CD14-positive monocyte (primary cell): ENCODE data around the gene GIN1. TPM values are rescaled to one million over a fixed set of nuclear protein-coding genes. Genes with fewer than 3 reads are reported as not detected.

Source experiments
- DNase-seq, 3 donors: peaks; one replicate each; pipeline ENCODE4 v3.0.0-alpha.2; 2011 to 2022
- H2AFZ ChIP-seq: 2 replicates; pipeline ENCODE4 v1.6.0; 2012; ENCODE audit warnings: mild to moderate bottlenecking, low read depth, low read length, inconsistent platforms; ENCODE audit not compliant: insufficient read depth, poor library complexity, severe bottlenecking
- H3K27ac ChIP-seq, 2 donors: 1 replicate in 1 of 2; 2 replicates in 1 of 2; pipeline ENCODE4 v1.5.1; 2012 to 2013; ENCODE audit warnings: low read length in 2 of 2, control low read depth in 1 of 2, inconsistent platforms in 1 of 2, low read depth in 1 of 2, mild to moderate bottlenecking in 1 of 2
- H3K27me3 ChIP-seq, 2 donors: one replicate each; pipeline versions ENCODE4 v1.6.0 to v1.6.1; 2011 to 2013; ENCODE audit warnings: low read length in 2 of 2; ENCODE audit not compliant: control insufficient read depth in 2 of 2, insufficient read depth in 2 of 2
- H3K36me3 ChIP-seq, 2 donors: replicated peaks in 1 of 2; 1 replicate in 1 of 2; 2 replicates in 1 of 2; pipeline versions ENCODE4 v1.5.1 to v1.6.1; 2012 to 2013; ENCODE audit warnings: low read length in 2 of 2, control low read depth in 1 of 2, inconsistent platforms in 1 of 2, mild to moderate bottlenecking in 1 of 2; ENCODE audit not compliant: insufficient read depth in 2 of 2, control insufficient read depth in 1 of 2
- H3K4me1 ChIP-seq, 2 donors: 1 replicate in 1 of 2; 2 replicates in 1 of 2; pipeline versions ENCODE4 v1.5.1 to v1.6.1; 2012 to 2013; ENCODE audit warnings: low read length in 2 of 2, control low read depth in 1 of 2, inconsistent platforms in 1 of 2, mild to moderate bottlenecking in 1 of 2, moderate library complexity in 1 of 2; ENCODE audit not compliant: insufficient read depth in 2 of 2, control insufficient read depth in 1 of 2
- H3K4me2 ChIP-seq: replicated peaks from 2 replicates; pipeline ENCODE3; 2012; ENCODE audit warnings: low read length, moderate library complexity, mild to moderate bottlenecking; ENCODE audit not compliant: poor library complexity, severe bottlenecking; ENCODE audit errors: extremely low read depth
- H3K4me3 ChIP-seq, 3 experiments: fragments of 200-600 bp in 1 of 3; sonication (generic) in 1 of 3; replicated peaks in 1 of 3; 1 replicate in 2 of 3; 2 replicates in 1 of 3; pipeline ENCODE4 v1.5.1; 2011 to 2013; ENCODE audit warnings: low read length in 3 of 3, mild to moderate bottlenecking in 3 of 3, control low read depth in 2 of 3, low read depth in 2 of 3, inconsistent platforms in 1 of 3, moderate library complexity in 1 of 3
- H3K79me2 ChIP-seq: 2 replicates; pipeline ENCODE4 v1.6.0; 2012; ENCODE audit warnings: mild to moderate bottlenecking, control low read depth, inconsistent platforms, low read length, moderate library complexity; ENCODE audit not compliant: insufficient read depth
- H3K9ac ChIP-seq: 2 replicates; pipeline ENCODE4 v1.6.0; 2017; ENCODE audit warnings: low read length, mild to moderate bottlenecking; ENCODE audit not compliant: insufficient read depth, poor library complexity, severe bottlenecking
- H3K9me3 ChIP-seq, 2 donors: replicated peaks in 1 of 2; 1 replicate in 1 of 2; 2 replicates in 1 of 2; pipeline versions ENCODE4 v1.5.1 to v1.6.1; 2012 to 2013; ENCODE audit warnings: low read length in 2 of 2, control low read depth in 1 of 2; ENCODE audit not compliant: control insufficient read depth in 1 of 2, insufficient read depth in 1 of 2
- H4K20me1 ChIP-seq: 2 replicates; pipeline ENCODE4 v1.6.0; 2012; ENCODE audit warnings: mild to moderate bottlenecking, low read length, control low read depth, moderate library complexity; ENCODE audit not compliant: insufficient read depth
- H3K27ac Mint-ChIP-seq, 7 donors: one replicate each; pipeline ENCODE4 v1.8.0; 2020; ENCODE audit warnings: mild to moderate bottlenecking in 7 of 7, mixed read lengths in 7 of 7, moderate library complexity in 6 of 7, inconsistent platforms in 2 of 7
- H3K27me3 Mint-ChIP-seq, 3 donors: one replicate each; pipeline ENCODE4 v1.8.0; 2021 to 2022; ENCODE audit warnings: low read depth in 3 of 3, mild to moderate bottlenecking in 3 of 3, mixed read lengths in 3 of 3, moderate library complexity in 3 of 3, inconsistent platforms in 1 of 3
- H3K36me3 Mint-ChIP-seq, 2 donors: one replicate each; pipeline ENCODE4 v1.8.0; 2020; ENCODE audit warnings: mixed read lengths in 2 of 2, inconsistent platforms in 1 of 2, mild to moderate bottlenecking in 1 of 2
- H3K4me1 Mint-ChIP-seq: one replicate; pipeline ENCODE4 v1.8.0; 2020; ENCODE audit warnings: mild to moderate bottlenecking, mixed read lengths
- H3K4me3 Mint-ChIP-seq, 2 donors: one replicate each; pipeline ENCODE4 v1.8.0; 2020; ENCODE audit warnings: mild to moderate bottlenecking in 2 of 2, mixed read lengths in 2 of 2, moderate library complexity in 1 of 2
- H3K9me3 Mint-ChIP-seq, 7 donors: one replicate each; pipeline ENCODE4 v1.8.0; 2020 to 2022; ENCODE audit warnings: mixed read lengths in 7 of 7, mild to moderate bottlenecking in 6 of 7, moderate library complexity in 6 of 7, inconsistent platforms in 2 of 7
- CTCF ChIP-seq: fragments of 200-600 bp; IDR thresholded peaks from one replicate; pipeline ENCODE4 v1.8.0; 2022; ENCODE audit warnings: antibody characterized with exemption, mild to moderate bottlenecking
- WGBS: methylation state at CpG from one replicate; pipeline ENCODE4 v1.1.5; 2013; ENCODE audit warnings: missing lambda C conversion rate; ENCODE audit not compliant: insufficient coverage; 5-methylcytosine and 5-hydroxymethylcytosine counted together
- intact Hi-C, 2 donors: fragments of 100-400 bp; cut with micrococcal nuclease; formaldehyde crosslinking; loops; one replicate each; pipeline versions ENCODE4 v1.15.0 to v1.15.1; 2023
- polyA plus RNA-seq, 3 donors: library from polyadenylated mRNA; depleted of rRNA in 1 of 3; unstranded in 2 of 3; stranded (reverse) in 1 of 3; fragments of 300-500 nt in 2 of 3; fragments of >200 nt in 1 of 3; fragmentation: Illumina TruSeq in 2 of 3; gene quantifications; 1 replicate in 2 of 3; 2 replicates in 1 of 3; pipeline ENCODE4 v1.2.3, GENCODE V29; 2012 to 2021

The GIN1 gene
- polyA plus RNA-seq, 3 donors, result 2.2 to 4.7 (median 3.7) TPM

- H3K79me2 ChIP-seq, result no peaks in the 10 kb centered on the region
- H3K4me1 ChIP-seq, result no peaks in the 10 kb centered on the region
- no peak for DNase-seq
- H3K27me3 Mint-ChIP-seq, result no peaks in the 10 kb centered on the region
- H3K4me1 Mint-ChIP-seq, result peaks cover 2% of the 10 kb centered on the region
- H3K4me3 ChIP-seq, result no peak overlapping the region
- H3K27me3 ChIP-seq, result no peaks in the 10 kb centered on the region
- TF ChIP-seq CTCF, result no peak
- H4K20me1 ChIP-seq, result no peaks in the 10 kb centered on the region
- H3K27ac Mint-ChIP-seq, result no peak overlapping the region
- H3K4me3 Mint-ChIP-seq, result no peak overlapping the region
- no peak overlapping the region for H3K9ac ChIP-seq
- no peaks in the 10 kb centered on the region for H3K36me3 Mint-ChIP-seq
- no peak overlapping the region for H3K27ac ChIP-seq
- no peak overlapping the region for H2AFZ ChIP-seq
- H3K36me3 ChIP-seq, result no peaks in the 10 kb centered on the region
- no peaks in the 10 kb centered on the region for H3K9me3 ChIP-seq
- intact Hi-C loops, result no loop called here
- peaks cover 0 to 3% (median 0%) of the 10 kb centered on the region in 7 donors for H3K9me3 Mint-ChIP-seq
- no peak overlapping the region for H3K4me2 ChIP-seq
- WGBS, result 83% methylated on average over 1 of the region's 1 CpG
These were observed 53.6 kb downstream of the GIN1 start for GRCh38 chr5:103066326-103066725.

GRCh38 chr5:103060424-103060954, 59.4 kb downstream of the GIN1 start:
- Mint-ChIP-seq H3K9me3 (peaks cover 2 to 12% (median 5%) of the 10 kb centered on the region in 7 donors), H3K36me3 (no peaks in the 10 kb centered on the region), H3K27ac (no peak overlapping the region), H3K27me3 (peaks cover 0 to 2% (median 0%) of the 10 kb centered on the region in 3 donors), H3K4me3 (no peak overlapping the region), H3K4me1 (no peaks in the 10 kb centered on the region)
- Histone ChIP-seq H3K9ac (no peak overlapping the region), H3K79me2 (no peaks in the 10 kb centered on the region), H3K4me1 (no peaks in the 10 kb centered on the region), H4K20me1 (no peaks in the 10 kb centered on the region), H3K4me3 (no peak overlapping the region), H3K27ac (no peak overlapping the region), H3K27me3 (no peaks in the 10 kb centered on the region), H3K36me3 (no peaks in the 10 kb centered on the region), H3K4me2 (no peak overlapping the region), H3K9me3 (peaks cover 0 to 3% of the 10 kb centered on the region in 2 donors), H2AFZ (no peak overlapping the region)
- 88% methylated on average over 1 of the region's 3 CpGs for WGBS
- DNase-seq, result no peak
- intact Hi-C loops, result no loop called here
- no peak for TF ChIP-seq CTCF
